GM23338 (cell line): ENCODE results near the gene CHN2. TPM values are rescaled to one million over a fixed set of nuclear protein-coding genes. Genes with fewer than 3 reads are reported as not detected.

Source experiments
- ATAC-seq: fragments of 200-7000 bp; cut with Tn5 transposase; 3 replicates; pipeline ENCODE4 v1.9.1; 2020
- DNase-seq: peaks from one replicate; pipeline ENCODE4 v3.0.0-alpha.2; 2015; ENCODE audit warnings: low spot score
- H2AFZ ChIP-seq: fragments of 200-600 bp; sonication (generic); 2 replicates; pipeline ENCODE4 v1.8.0; 2016; ENCODE audit warnings: antibody characterized with exemption, mild to moderate bottlenecking, moderate library complexity
- H3F3A ChIP-seq: fragments of 200-600 bp; sonication (generic); replicated peaks from 2 replicates; pipeline ENCODE4 v1.8.0; 2017; ENCODE audit warnings: antibody characterized with exemption, mixed run types, low read depth
- H3K27ac ChIP-seq: fragments of 200-600 bp; sonication (generic); 2 replicates; pipeline ENCODE4 v1.6.1; 2016; ENCODE audit warnings: low read depth
- H3K27me3 ChIP-seq: fragments of 200-600 bp; sonication (generic); 2 replicates; pipeline ENCODE4 v1.8.0; 2016; ENCODE audit warnings: mild to moderate bottlenecking, mixed run types, moderate library complexity; ENCODE audit not compliant: insufficient read depth
- H3K36me3 ChIP-seq: fragments of 200-600 bp; sonication (generic); 2 replicates; pipeline ENCODE4 v1.8.0; 2016; ENCODE audit warnings: mild to moderate bottlenecking; ENCODE audit not compliant: insufficient read depth
- H3K4me1 ChIP-seq: fragments of 200-600 bp; sonication (generic); 2 replicates; pipeline ENCODE4 v1.8.0; 2016; ENCODE audit warnings: mild to moderate bottlenecking, moderate library complexity; ENCODE audit not compliant: insufficient read depth
- H3K4me2 ChIP-seq: fragments of 200-600 bp; sonication (generic); 2 replicates; pipeline ENCODE4 v1.7.1; 2017; ENCODE audit warnings: mixed run types
- H3K4me3 ChIP-seq: fragments of 200-600 bp; sonication (generic); 2 replicates; pipeline ENCODE4 v1.6.1; 2016; ENCODE audit warnings: mixed run types
- H3K79me2 ChIP-seq: fragments of 200-600 bp; sonication (generic); replicated peaks from 2 replicates; pipeline ENCODE4 v1.8.0; 2017; ENCODE audit warnings: mild to moderate bottlenecking; ENCODE audit not compliant: insufficient read depth
- H3K9me2 ChIP-seq: fragments of 200-600 bp; sonication (generic); 2 replicates; pipeline ENCODE4 v1.8.0; 2017; ENCODE audit not compliant: insufficient read depth
- H4K20me1 ChIP-seq: fragments of 200-600 bp; sonication (generic); replicated peaks from 2 replicates; pipeline ENCODE4 v1.8.0; 2017; ENCODE audit warnings: mild to moderate bottlenecking; ENCODE audit not compliant: insufficient read depth
- H3K27ac Mint-ChIP-seq: 2 replicates; pipeline ENCODE4 v1.8.0; 2020; ENCODE audit warnings: inconsistent platforms, mild to moderate bottlenecking, moderate library complexity, mixed read lengths
- H3K27me3 Mint-ChIP-seq: 3 replicates; pipeline ENCODE4 v1.8.0; 2022; ENCODE audit warnings: low read depth, mild to moderate bottlenecking, moderate library complexity, mixed read lengths, inconsistent platforms; ENCODE audit not compliant: insufficient read depth, poor library complexity
- H3K36me3 Mint-ChIP-seq: 3 replicates; pipeline ENCODE4 v1.8.0; 2021; ENCODE audit warnings: low read depth, mild to moderate bottlenecking, inconsistent platforms, moderate library complexity, mixed read lengths
- H3K4me1 Mint-ChIP-seq: 3 replicates; pipeline ENCODE4 v1.8.0; 2020; ENCODE audit warnings: mild to moderate bottlenecking, inconsistent platforms, mixed read lengths
- H3K4me3 Mint-ChIP-seq: 3 replicates; pipeline ENCODE4 v1.8.0; 2021; ENCODE audit warnings: moderate library complexity, mild to moderate bottlenecking, inconsistent platforms, mixed read lengths
- H3K9me3 Mint-ChIP-seq: 3 replicates; pipeline ENCODE4 v1.8.0; 2020; ENCODE audit warnings: moderate library complexity, mild to moderate bottlenecking, inconsistent platforms, mixed read lengths
- CREB1 ChIP-seq: fragments of 250-450 bp; sonication (Bioruptor Pico); IDR thresholded peaks from 2 replicates; pipeline ENCODE4 v1.5.0; 2020; ENCODE audit warnings: low read depth, mild to moderate bottlenecking, moderate library complexity
- EZH2 ChIP-seq: fragments of 200-600 bp; sonication (generic); IDR thresholded peaks from one replicate; pipeline ENCODE4 v1.8.0; 2017; ENCODE audit warnings: antibody characterized with exemption, mild to moderate bottlenecking, low read depth; ENCODE audit not compliant: unreplicated experiment
- EZH2phosphoT487 ChIP-seq: fragments of 200-600 bp; sonication (generic); IDR thresholded peaks from one replicate; pipeline ENCODE4 v1.8.1; 2018; ENCODE audit warnings: antibody characterized with exemption; ENCODE audit not compliant: unreplicated experiment
- JUNB ChIP-seq: IDR thresholded peaks from one replicate; pipeline ENCODE4 v1.6.1; 2016; ENCODE audit warnings: antibody characterized with exemption; ENCODE audit not compliant: unreplicated experiment
- NANOG ChIP-seq: IDR thresholded peaks from 2 replicates; pipeline ENCODE4 v1.6.1; 2016; ENCODE audit warnings: antibody characterized with exemption, borderline replicate concordance
- POLR2AphosphoS5 ChIP-seq: IDR thresholded peaks from 2 replicates; pipeline ENCODE4 v1.6.1; 2016; ENCODE audit warnings: antibody characterized with exemption, low read depth
- STAT1 ChIP-seq: IDR thresholded peaks from one replicate; pipeline ENCODE4 v1.6.1; 2016; ENCODE audit warnings: antibody characterized with exemption; ENCODE audit not compliant: unreplicated experiment
- ZNF114 ChIP-seq: fragments of 250-450 bp; sonication (Bioruptor Pico); IDR thresholded peaks from 2 replicates; pipeline ENCODE4 v1.5.0; 2020; ENCODE audit warnings: mild to moderate bottlenecking, moderate library complexity
- ZNF331 ChIP-seq: fragments of 250-450 bp; sonication (Bioruptor Pico); IDR thresholded peaks from 2 replicates; pipeline ENCODE4 v1.5.0; 2020; ENCODE audit warnings: low read depth, mild to moderate bottlenecking, moderate library complexity
- polyA plus RNA-seq: library from polyadenylated mRNA; unstranded; fragments of >200 nt; fragmentation: Nextera tagmentation; extraction: Ambion mirVana; gene quantifications from 2 replicates; pipeline ENCODE4 v1.2.1, GENCODE V29; 2016
- total RNA-seq: library from RNA; depleted of rRNA; stranded (reverse); fragments of >200 nt; shearing (Covaris generic); gene quantifications from 2 replicates; pipeline ENCODE4 v1.2.3, GENCODE V29; 2014
- TF ChIP-seq, protein P1 (sequence below): IDR thresholded peaks from one replicate; pipeline ENCODE4 v1.6.1; 2018; ENCODE audit warnings: antibody characterized with exemption; ENCODE audit not compliant: unreplicated experiment
- TF ChIP-seq, protein P2 (sequence below): fragments of 250-450 bp; sonication (Bioruptor Pico); IDR thresholded peaks from 2 replicates; pipeline ENCODE4 v1.5.0; 2020; ENCODE audit warnings: mild to moderate bottlenecking, moderate library complexity
- TF ChIP-seq, protein P3 (sequence below): IDR thresholded peaks from 2 replicates; pipeline ENCODE4 v1.6.1; 2016; ENCODE audit warnings: antibody characterized with exemption
- TF ChIP-seq, protein P4 (sequence below), 2 experiments: fragments of 200-600 bp in 1 of 2; sonication (generic) in 1 of 2; conservative IDR thresholded peaks; 2 replicates each; pipeline versions ENCODE4 v1.5.1 to v1.6.1; 2016 to 2017; ENCODE audit warnings: antibody characterized with exemption in 2 of 2, low read depth in 2 of 2, mild to moderate bottlenecking in 2 of 2, moderate library complexity in 1 of 2

Gene CHN2
- total and polyA plus RNA-seq, 2 experiments from 2014 or later, result 6.1 to 7.5 TPM

DNA sequence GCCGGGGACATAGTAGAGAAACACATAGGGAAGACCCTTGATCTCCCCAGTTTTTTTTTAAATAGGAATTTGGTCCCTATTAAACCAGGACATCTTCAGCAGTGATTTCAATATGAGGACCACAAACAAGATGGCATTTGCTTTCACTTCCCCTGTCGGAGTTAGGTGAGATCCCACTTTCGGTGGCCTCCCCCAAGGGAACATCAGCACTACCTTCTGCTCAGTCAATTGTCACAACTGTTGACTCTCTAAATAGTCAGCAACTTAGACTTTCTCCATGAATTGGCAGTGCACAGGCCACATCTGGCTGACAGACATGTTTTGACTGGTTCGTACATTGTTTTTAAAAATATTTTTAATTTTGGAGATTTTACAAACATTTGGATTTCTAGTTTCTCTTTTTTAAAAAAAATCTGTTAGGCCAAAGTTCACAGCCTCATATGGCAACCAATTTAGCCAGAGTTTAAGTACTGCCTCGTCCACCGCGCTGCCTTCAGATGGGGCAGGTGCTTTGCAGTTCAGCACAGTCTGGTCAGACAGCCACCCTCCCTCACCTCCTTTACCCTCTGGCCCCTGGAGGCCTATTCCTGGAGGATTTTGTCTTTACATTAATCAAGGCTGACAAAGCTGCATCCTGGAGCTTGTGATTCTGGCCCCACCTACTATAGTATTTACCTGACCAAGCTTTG, 229.9 kb downstream of the CHN2 start:
- H3K9me2 ChIP-seq, result no peaks in the 10 kb centered on the region
- H3K4me1 ChIP-seq, result no peaks in the 10 kb centered on the region
- no peak overlapping the region for H2AFZ ChIP-seq
- no peak overlapping the region for H3K4me3 ChIP-seq
- ATAC-seq, result no peak
- no peaks in the 10 kb centered on the region for H3K36me3 ChIP-seq
- Mint-ChIP-seq H3K27me3 (no peaks in the 10 kb centered on the region), H3K27ac (no peak overlapping the region), H3K4me3 (no peak overlapping the region), H3K36me3 (no peaks in the 10 kb centered on the region), H3K9me3 (no peaks in the 10 kb centered on the region), H3K4me1 (peaks cover 10% of the 10 kb centered on the region)
- H4K20me1 ChIP-seq, result no peaks in the 10 kb centered on the region
- no peak for DNase-seq
- H3K4me2 ChIP-seq, result no peak overlapping the region
- no peak for TF ChIP-seq POLR2AphosphoS5
- TF ChIP-seq STAT1, result no peak
- TF ChIP-seq, protein P1, sequence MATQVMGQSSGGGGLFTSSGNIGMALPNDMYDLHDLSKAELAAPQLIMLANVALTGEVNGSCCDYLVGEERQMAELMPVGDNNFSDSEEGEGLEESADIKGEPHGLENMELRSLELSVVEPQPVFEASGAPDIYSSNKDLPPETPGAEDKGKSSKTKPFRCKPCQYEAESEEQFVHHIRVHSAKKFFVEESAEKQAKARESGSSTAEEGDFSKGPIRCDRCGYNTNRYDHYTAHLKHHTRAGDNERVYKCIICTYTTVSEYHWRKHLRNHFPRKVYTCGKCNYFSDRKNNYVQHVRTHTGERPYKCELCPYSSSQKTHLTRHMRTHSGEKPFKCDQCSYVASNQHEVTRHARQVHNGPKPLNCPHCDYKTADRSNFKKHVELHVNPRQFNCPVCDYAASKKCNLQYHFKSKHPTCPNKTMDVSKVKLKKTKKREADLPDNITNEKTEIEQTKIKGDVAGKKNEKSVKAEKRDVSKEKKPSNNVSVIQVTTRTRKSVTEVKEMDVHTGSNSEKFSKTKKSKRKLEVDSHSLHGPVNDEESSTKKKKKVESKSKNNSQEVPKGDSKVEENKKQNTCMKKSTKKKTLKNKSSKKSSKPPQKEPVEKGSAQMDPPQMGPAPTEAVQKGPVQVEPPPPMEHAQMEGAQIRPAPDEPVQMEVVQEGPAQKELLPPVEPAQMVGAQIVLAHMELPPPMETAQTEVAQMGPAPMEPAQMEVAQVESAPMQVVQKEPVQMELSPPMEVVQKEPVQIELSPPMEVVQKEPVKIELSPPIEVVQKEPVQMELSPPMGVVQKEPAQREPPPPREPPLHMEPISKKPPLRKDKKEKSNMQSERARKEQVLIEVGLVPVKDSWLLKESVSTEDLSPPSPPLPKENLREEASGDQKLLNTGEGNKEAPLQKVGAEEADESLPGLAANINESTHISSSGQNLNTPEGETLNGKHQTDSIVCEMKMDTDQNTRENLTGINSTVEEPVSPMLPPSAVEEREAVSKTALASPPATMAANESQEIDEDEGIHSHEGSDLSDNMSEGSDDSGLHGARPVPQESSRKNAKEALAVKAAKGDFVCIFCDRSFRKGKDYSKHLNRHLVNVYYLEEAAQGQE, result no peak
- TF ChIP-seq NANOG, result no peak
- no peak for TF ChIP-seq ZNF114 (CRISPR knock-in tag)
- TF ChIP-seq, protein P2, sequence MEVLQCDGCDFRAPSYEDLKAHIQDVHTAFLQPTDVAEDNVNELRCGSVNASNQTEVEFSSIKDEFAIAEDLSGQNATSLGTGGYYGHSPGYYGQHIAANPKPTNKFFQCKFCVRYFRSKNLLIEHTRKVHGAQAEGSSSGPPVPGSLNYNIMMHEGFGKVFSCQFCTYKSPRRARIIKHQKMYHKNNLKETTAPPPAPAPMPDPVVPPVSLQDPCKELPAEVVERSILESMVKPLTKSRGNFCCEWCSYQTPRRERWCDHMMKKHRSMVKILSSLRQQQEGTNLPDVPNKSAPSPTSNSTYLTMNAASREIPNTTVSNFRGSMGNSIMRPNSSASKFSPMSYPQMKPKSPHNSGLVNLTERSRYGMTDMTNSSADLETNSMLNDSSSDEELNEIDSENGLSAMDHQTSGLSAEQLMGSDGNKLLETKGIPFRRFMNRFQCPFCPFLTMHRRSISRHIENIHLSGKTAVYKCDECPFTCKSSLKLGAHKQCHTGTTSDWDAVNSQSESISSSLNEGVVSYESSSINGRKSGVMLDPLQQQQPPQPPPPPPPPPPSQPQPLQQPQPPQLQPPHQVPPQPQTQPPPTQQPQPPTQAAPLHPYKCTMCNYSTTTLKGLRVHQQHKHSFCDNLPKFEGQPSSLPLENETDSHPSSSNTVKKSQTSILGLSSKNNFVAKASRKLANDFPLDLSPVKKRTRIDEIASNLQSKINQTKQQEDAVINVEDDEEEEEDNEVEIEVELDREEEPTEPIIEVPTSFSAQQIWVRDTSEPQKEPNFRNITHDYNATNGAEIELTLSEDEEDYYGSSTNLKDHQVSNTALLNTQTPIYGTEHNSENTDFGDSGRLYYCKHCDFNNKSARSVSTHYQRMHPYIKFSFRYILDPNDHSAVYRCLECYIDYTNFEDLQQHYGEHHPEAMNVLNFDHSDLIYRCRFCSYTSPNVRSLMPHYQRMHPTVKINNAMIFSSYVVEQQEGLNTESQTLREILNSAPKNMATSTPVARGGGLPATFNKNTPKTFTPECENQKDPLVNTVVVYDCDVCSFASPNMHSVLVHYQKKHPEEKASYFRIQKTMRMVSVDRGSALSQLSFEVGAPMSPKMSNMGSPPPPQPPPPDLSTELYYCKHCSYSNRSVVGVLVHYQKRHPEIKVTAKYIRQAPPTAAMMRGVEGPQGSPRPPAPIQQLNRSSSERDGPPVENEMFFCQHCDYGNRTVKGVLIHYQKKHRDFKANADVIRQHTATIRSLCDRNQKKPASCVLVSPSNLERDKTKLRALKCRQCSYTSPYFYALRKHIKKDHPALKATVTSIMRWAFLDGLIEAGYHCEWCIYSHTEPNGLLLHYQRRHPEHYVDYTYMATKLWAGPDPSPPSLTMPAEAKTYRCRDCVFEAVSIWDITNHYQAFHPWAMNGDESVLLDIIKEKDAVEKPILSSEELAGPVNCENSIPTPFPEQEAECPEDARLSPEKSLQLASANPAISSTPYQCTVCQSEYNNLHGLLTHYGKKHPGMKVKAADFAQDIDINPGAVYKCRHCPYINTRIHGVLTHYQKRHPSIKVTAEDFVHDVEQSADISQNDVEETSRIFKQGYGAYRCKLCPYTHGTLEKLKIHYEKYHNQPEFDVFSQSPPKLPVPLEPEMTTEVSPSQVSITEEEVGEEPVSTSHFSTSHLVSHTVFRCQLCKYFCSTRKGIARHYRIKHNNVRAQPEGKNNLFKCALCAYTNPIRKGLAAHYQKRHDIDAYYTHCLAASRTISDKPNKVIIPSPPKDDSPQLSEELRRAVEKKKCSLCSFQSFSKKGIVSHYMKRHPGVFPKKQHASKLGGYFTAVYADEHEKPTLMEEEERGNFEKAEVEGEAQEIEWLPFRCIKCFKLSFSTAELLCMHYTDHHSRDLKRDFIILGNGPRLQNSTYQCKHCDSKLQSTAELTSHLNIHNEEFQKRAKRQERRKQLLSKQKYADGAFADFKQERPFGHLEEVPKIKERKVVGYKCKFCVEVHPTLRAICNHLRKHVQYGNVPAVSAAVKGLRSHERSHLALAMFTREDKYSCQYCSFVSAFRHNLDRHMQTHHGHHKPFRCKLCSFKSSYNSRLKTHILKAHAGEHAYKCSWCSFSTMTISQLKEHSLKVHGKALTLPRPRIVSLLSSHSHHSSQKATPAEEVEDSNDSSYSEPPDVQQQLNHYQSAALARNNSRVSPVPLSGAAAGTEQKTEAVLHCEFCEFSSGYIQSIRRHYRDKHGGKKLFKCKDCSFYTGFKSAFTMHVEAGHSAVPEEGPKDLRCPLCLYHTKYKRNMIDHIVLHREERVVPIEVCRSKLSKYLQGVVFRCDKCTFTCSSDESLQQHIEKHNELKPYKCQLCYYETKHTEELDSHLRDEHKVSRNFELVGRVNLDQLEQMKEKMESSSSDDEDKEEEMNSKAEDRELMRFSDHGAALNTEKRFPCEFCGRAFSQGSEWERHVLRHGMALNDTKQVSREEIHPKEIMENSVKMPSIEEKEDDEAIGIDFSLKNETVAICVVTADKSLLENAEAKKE (CRISPR knock-in tag), result no peak
- no peak for TF ChIP-seq EZH2phosphoT487
- TF ChIP-seq ZNF331 (CRISPR knock-in tag), result no peak
- TF ChIP-seq CREB1, result no peak
- TF ChIP-seq, protein P3, sequence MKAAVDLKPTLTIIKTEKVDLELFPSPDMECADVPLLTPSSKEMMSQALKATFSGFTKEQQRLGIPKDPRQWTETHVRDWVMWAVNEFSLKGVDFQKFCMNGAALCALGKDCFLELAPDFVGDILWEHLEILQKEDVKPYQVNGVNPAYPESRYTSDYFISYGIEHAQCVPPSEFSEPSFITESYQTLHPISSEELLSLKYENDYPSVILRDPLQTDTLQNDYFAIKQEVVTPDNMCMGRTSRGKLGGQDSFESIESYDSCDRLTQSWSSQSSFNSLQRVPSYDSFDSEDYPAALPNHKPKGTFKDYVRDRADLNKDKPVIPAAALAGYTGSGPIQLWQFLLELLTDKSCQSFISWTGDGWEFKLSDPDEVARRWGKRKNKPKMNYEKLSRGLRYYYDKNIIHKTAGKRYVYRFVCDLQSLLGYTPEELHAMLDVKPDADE, result no peak
- TF ChIP-seq EZH2, result no peak
- TF ChIP-seq, protein P4, sequence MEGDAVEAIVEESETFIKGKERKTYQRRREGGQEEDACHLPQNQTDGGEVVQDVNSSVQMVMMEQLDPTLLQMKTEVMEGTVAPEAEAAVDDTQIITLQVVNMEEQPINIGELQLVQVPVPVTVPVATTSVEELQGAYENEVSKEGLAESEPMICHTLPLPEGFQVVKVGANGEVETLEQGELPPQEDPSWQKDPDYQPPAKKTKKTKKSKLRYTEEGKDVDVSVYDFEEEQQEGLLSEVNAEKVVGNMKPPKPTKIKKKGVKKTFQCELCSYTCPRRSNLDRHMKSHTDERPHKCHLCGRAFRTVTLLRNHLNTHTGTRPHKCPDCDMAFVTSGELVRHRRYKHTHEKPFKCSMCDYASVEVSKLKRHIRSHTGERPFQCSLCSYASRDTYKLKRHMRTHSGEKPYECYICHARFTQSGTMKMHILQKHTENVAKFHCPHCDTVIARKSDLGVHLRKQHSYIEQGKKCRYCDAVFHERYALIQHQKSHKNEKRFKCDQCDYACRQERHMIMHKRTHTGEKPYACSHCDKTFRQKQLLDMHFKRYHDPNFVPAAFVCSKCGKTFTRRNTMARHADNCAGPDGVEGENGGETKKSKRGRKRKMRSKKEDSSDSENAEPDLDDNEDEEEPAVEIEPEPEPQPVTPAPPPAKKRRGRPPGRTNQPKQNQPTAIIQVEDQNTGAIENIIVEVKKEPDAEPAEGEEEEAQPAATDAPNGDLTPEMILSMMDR (conservative IDR thresholded peaks at IDR 0.05; ENCODE audit: low read depth in 2 of 2), result no peak
- TF ChIP-seq JUNB, result no peak
- H3K27ac ChIP-seq, result no peak overlapping the region
- no peaks in the 10 kb centered on the region for H3K79me2 ChIP-seq
- H3K27me3 ChIP-seq, result no peaks in the 10 kb centered on the region
- H3F3A ChIP-seq, result no peaks in the 10 kb centered on the region
